NOMO-1 (cell line): ENCODE results near the gene ZC3H12A.
A peak's percentile ranks its signal among the peaks of the same experiment; 100 is the strongest.
"Not testable (repeated sequence)": the region's sequence is repeated elsewhere in the genome, so short reads cannot be mapped to it uniquely, and the experiment has no call there.

ENCODE experiments used
- DNase-seq, 2 experiments: peaks; one replicate each; lab custom pipeline; 2025; ENCODE audit not compliant: unreplicated experiment in 2 of 2; lab: John Stamatoyannopoulos, UW

The ZC3H12A gene

GRCh38 chr1:37498872-37499617 is 24.7 kb downstream of the ZC3H12A start:
- no peak for DNase-seq

- DNase-seq: no peak
These were observed 27.3 kb downstream of the ZC3H12A start for GRCh38 chr1:37501661-37502060.

GRCh38 chr1:37502104-37502503 is 27.7 kb downstream of the ZC3H12A start:
- no peak for DNase-seq

GRCh38 chr1:37502791-37503190 is 28.4 kb downstream of the ZC3H12A start:
- DNase-seq: not testable (repeated sequence)

GRCh38 chr1:37506740-37507139 is 32.4 kb downstream of the ZC3H12A start:
- DNase-seq: no peak

GRCh38 chr1:37509181-37509580 is 34.8 kb downstream of the ZC3H12A start:
- no peak for DNase-seq

- DNase-seq: peak in 1 of 2 experiments; percentile 13
These were observed 39.5 kb downstream of the ZC3H12A start for GRCh38 chr1:37513795-37514349.

GRCh38 chr1:37514350-37515184 is 40.2 kb downstream of the ZC3H12A start, which contains the start of gene MEAF6:
Gene MEAF6 (minus strand): TSS chr1:37514766. CDS start chr1:37514746, 20 bp downstream.
- DNase-seq: peak; percentile 79 to 87

GRCh38 chr1:37515185-37516034 is 41.0 kb downstream of the ZC3H12A start:
- DNase-seq: no peak

- DNase-seq: no peak
These were observed 43.2 kb downstream of the ZC3H12A start for GRCh38 chr1:37517569-37517968.

- not testable (repeated sequence) for DNase-seq
These were observed 43.9 kb downstream of the ZC3H12A start for GRCh38 chr1:37518241-37518640.

- DNase-seq: not testable (repeated sequence)
These were observed 44.5 kb downstream of the ZC3H12A start for GRCh38 chr1:37518929-37519328.

GRCh38 chr1:37519613-37520012 is 45.2 kb downstream of the ZC3H12A start:
- DNase-seq: no peak

GRCh38 chr1:37529888-37530287 is 55.5 kb downstream of the ZC3H12A start:
- not testable (repeated sequence) for DNase-seq

GRCh38 chr1:37532418-37533156 is 58.2 kb downstream of the ZC3H12A start:
- DNase-seq: not testable (repeated sequence)

GRCh38 chr1:37533317-37534093 is 59.1 kb downstream of the ZC3H12A start:
- DNase-seq: no peak
